ENCODE measurements around the gene REPIN1. TPM values are rescaled to one million over a fixed set of nuclear protein-coding genes. Genes with fewer than 3 reads are reported as not detected.

The REPIN1 gene
- total RNA-seq, 1 experiment from 2014 or later = 131 TPM

- DNase-seq (ENCODE audit: low read depth, low spot score) = peak; percentile 64
- in situ Hi-C loops (cut with HindIII; ENCODE audit: low pct_unique_long_range_greater_than_20kb, low sequenced_read_pairs) = no loop called here
Observed at GRCh38 chr7:150356265-150356897, 12.2 kb upstream of the REPIN1 start.

GRCh38 chr7:150357270-150357669 is 11.4 kb upstream of the REPIN1 start:
- DNase-seq (ENCODE audit: low read depth, low spot score) = no peak

GRCh38 chr7:150357771-150358427 is 10.7 kb upstream of the REPIN1 start:
- in situ Hi-C loops (cut with HindIII; ENCODE audit: low pct_unique_long_range_greater_than_20kb, low sequenced_read_pairs) = no loop called here
- DNase-seq (ENCODE audit: low read depth, low spot score) = no peak

More at GRCh38 chr7:150357270-150357669, 11.4 kb upstream of the REPIN1 start:
- in situ Hi-C loops (cut with HindIII; ENCODE audit: low pct_unique_long_range_greater_than_20kb, low sequenced_read_pairs) = no loop called here

GRCh38 chr7:150358433-150358832 is 10.2 kb upstream of the REPIN1 start:
- no peak for DNase-seq (ENCODE audit: low read depth, low spot score)
- in situ Hi-C loops (cut with HindIII; ENCODE audit: low pct_unique_long_range_greater_than_20kb, low sequenced_read_pairs) = no loop called here

- in situ Hi-C loops (cut with HindIII; ENCODE audit: low pct_unique_long_range_greater_than_20kb, low sequenced_read_pairs) = no loop called here
- DNase-seq (ENCODE audit: low read depth, low spot score) = no peak
Observed at GRCh38 chr7:150358988-150359621, 9.5 kb upstream of the REPIN1 start.

- in situ Hi-C loops (cut with HindIII; ENCODE audit: low pct_unique_long_range_greater_than_20kb, low sequenced_read_pairs) = no loop called here
- DNase-seq (ENCODE audit: low read depth, low spot score) = no peak
Observed at GRCh38 chr7:150359622-150360362, 8.8 kb upstream of the REPIN1 start.

- in situ Hi-C loops (cut with HindIII; ENCODE audit: low pct_unique_long_range_greater_than_20kb, low sequenced_read_pairs) = no loop called here
- no peak for DNase-seq (ENCODE audit: low read depth, low spot score)
Observed at GRCh38 chr7:150360363-150361058, 8.1 kb upstream of the REPIN1 start.

GRCh38 chr7:150361402-150361801 is 7.2 kb upstream of the REPIN1 start:
- in situ Hi-C loops (cut with HindIII; ENCODE audit: low pct_unique_long_range_greater_than_20kb, low sequenced_read_pairs) = no loop called here
- DNase-seq (ENCODE audit: low read depth, low spot score) = no peak

- DNase-seq (ENCODE audit: low read depth, low spot score) = no peak
- in situ Hi-C loops (cut with HindIII; ENCODE audit: low pct_unique_long_range_greater_than_20kb, low sequenced_read_pairs) = no loop called here
Observed at GRCh38 chr7:150361807-150362621, 6.6 kb upstream of the REPIN1 start.

GRCh38 chr7:150363370-150363769 is 5.3 kb upstream of the REPIN1 start:
- DNase-seq (ENCODE audit: low read depth, low spot score) = no peak
- in situ Hi-C loops (cut with HindIII; ENCODE audit: low pct_unique_long_range_greater_than_20kb, low sequenced_read_pairs) = no loop called here

GRCh38 chr7:150363872-150364271 is 4.8 kb upstream of the REPIN1 start:
- no peak for DNase-seq (ENCODE audit: low read depth, low spot score)
- in situ Hi-C loops (cut with HindIII; ENCODE audit: low pct_unique_long_range_greater_than_20kb, low sequenced_read_pairs) = no loop called here

- DNase-seq (ENCODE audit: low read depth, low spot score) = no peak
- in situ Hi-C loops (cut with HindIII; ENCODE audit: low pct_unique_long_range_greater_than_20kb, low sequenced_read_pairs) = no loop called here
Observed at GRCh38 chr7:150365194-150365593, 3.4 kb upstream of the REPIN1 start.

GRCh38 chr7:150365673-150366398 is 2.8 kb upstream of the REPIN1 start:
- DNase-seq (ENCODE audit: low read depth, low spot score) = no peak
- in situ Hi-C loops (cut with HindIII; ENCODE audit: low pct_unique_long_range_greater_than_20kb, low sequenced_read_pairs) = no loop called here

- DNase-seq (ENCODE audit: low read depth, low spot score) = no peak
- in situ Hi-C loops (cut with HindIII; ENCODE audit: low pct_unique_long_range_greater_than_20kb, low sequenced_read_pairs) = no loop called here
Observed at GRCh38 chr7:150367677-150368095, 936 bp upstream of the REPIN1 start.

GRCh38 chr7:150368884-150369747 is 494 bp downstream of the REPIN1 start:
- in situ Hi-C loops (cut with HindIII; ENCODE audit: low pct_unique_long_range_greater_than_20kb, low sequenced_read_pairs) = no loop called here
- DNase-seq (ENCODE audit: low read depth, low spot score) = peak; percentile 62
